Lower leg skin (tissue), 4 donors: ENCODE results near the gene AURKAIP1. TPM values are rescaled to one million over a fixed set of nuclear protein-coding genes. Genes with fewer than 3 reads are reported as not detected.

Experiments
- DNase-seq, 2 donors: peaks; one replicate each; pipeline ENCODE4 v3.0.0-alpha.2; 2019; ENCODE audit warnings: low spot score in 2 of 2
- H3K4me3 ChIP-seq: fragments of 200-600 bp; sonication (generic); 2 replicates; pipeline ENCODE4 v1.5.1; 2017; ENCODE audit warnings: mild to moderate bottlenecking, low read depth; ENCODE audit not compliant: poor library complexity, severe bottlenecking
- POLR2A ChIP-seq, 2 donors: fragments of 450-650 bp; IDR thresholded peaks; one replicate each; pipeline ENCODE4 v1.6.1; 2016 to 2017; ENCODE audit warnings: antibody characterized with exemption in 2 of 2, mild to moderate bottlenecking in 1 of 2, moderate library complexity in 1 of 2
- WGBS, 2 donors: methylation state at CpG; one replicate each; pipeline ENCODE4 v1.1.5; 2018; 5-methylcytosine and 5-hydroxymethylcytosine counted together
- intact Hi-C: fragments of 100-400 bp; cut with DNase I; formaldehyde crosslinking; loops from one replicate; pipeline ENCODE4 v1.15.0; 2023; ENCODE audit warnings: low total_unique reads
- total RNA-seq, 4 donors: library from RNA; depleted of rRNA; stranded (reverse); fragments of >200 nt; gene quantifications; one replicate each; pipeline ENCODE4 v1.1.0, GENCODE V29; 2016
- TF ChIP-seq, protein P1 (sequence below), 3 donors: fragments of 450-650 bp; IDR thresholded peaks; one replicate each; pipeline ENCODE4 v1.5.1; 2016; ENCODE audit warnings: antibody characterized with exemption in 3 of 3, mild to moderate bottlenecking in 3 of 3, moderate library complexity in 2 of 3

Gene AURKAIP1
- total RNA-seq, 4 donors from 2014 or later = 97.3 to 140 (median 114) TPM

- DNase-seq = no peak
- no peak within 1 kb of the TSS for H3K4me3 ChIP-seq
- TF ChIP-seq, protein P1, sequence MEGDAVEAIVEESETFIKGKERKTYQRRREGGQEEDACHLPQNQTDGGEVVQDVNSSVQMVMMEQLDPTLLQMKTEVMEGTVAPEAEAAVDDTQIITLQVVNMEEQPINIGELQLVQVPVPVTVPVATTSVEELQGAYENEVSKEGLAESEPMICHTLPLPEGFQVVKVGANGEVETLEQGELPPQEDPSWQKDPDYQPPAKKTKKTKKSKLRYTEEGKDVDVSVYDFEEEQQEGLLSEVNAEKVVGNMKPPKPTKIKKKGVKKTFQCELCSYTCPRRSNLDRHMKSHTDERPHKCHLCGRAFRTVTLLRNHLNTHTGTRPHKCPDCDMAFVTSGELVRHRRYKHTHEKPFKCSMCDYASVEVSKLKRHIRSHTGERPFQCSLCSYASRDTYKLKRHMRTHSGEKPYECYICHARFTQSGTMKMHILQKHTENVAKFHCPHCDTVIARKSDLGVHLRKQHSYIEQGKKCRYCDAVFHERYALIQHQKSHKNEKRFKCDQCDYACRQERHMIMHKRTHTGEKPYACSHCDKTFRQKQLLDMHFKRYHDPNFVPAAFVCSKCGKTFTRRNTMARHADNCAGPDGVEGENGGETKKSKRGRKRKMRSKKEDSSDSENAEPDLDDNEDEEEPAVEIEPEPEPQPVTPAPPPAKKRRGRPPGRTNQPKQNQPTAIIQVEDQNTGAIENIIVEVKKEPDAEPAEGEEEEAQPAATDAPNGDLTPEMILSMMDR (IDR thresholded peaks at IDR 0.05) = no peak
- no peak for TF ChIP-seq POLR2A (IDR thresholded peaks at IDR 0.05)
- 35 to 44% methylated on average over 32 to 34 of the region's 41 CpGs for WGBS, 2 donors
- intact Hi-C loops = no loop called here
Measured at GRCh38 chr1:1331068-1331965, 43.7 kb downstream of the AURKAIP1 start, which contains the start of gene TAS1R3. TAS1R3 (plus strand) TSS chr1:1331280; CDS start chr1:1331346, 66 bp downstream.

- intact Hi-C loops = no loop called here
- TF ChIP-seq, protein P1 (IDR thresholded peaks at IDR 0.05) = no peak
- no peak for TF ChIP-seq POLR2A (IDR thresholded peaks at IDR 0.05)
- 53 to 73% methylated on average over 11 of the region's 15 CpGs for WGBS, 2 donors
- H3K4me3 ChIP-seq = no peak overlapping the region
- DNase-seq = no peak
Measured at GRCh38 chr1:1330366-1331067, 44.5 kb downstream of the AURKAIP1 start.

DNA sequence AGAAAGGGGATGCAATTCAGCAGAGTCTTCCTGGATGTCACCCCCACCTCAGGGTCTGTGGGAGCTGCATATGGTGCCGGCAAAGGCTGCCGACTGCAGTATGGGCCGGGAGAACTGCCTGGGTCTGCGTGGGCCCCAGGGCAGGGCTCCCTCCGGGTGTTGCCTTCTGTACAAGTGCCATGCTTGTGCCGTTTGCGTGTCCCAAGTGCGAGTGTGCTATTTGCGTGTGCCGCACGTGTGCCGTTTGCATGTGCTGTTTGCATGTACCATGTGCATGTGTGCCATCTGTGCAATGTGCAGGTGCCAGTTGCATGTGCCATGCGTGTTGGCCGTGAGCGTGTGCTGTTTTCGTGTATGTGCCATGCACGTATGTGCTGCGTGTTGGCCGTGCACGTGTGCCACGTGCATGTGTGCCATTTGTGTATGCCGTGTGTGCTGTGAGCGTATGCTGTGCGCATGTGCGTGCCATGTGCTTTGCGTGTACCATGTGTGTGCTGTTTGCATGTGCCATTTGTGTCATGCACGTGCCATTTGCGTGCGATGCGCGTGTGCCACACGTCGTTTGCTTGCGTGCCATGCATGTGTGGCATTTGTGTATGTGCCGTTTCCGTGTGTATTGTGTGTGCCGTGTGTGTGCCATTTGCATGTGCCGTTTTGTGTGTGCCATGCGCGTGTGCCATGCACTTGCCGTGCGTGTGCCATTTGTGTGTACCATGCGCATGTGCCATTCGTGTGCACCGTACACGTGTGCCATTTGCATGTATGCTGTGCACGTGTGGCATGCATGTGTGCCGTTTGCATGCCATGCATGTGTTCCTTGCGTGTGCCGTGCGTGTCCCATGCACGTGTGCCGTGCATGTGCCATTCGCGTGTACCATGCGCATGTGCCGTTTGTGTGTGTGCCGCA, 45.5 kb downstream of the AURKAIP1 start:
- TF ChIP-seq, protein P1 (IDR thresholded peaks at IDR 0.05) = no peak
- 89 to 93% methylated on average over 44 to 57 of the region's 58 CpGs for WGBS, 2 donors
- H3K4me3 ChIP-seq = no peak overlapping the region
- DNase-seq = no peak
- intact Hi-C loops = no loop called here

DNA sequence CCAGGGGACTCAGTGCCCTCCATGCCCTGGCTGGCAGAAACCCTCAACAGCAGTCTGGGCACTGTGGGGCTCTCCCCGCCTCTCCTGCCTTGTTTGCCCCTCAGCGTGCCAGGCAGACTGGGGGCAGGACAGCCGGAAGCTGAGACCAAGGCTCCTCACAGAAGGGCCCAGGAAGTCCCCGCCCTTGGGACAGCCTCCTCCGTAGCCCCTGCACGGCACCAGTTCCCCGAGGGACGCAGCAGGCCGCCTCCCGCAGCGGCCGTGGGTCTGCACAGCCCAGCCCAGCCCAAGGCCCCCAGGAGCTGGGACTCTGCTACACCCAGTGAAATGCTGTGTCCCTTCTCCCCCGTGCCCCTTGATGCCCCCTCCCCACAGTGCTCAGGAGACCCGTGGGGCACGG, 46.8 kb downstream of the AURKAIP1 start:
- intact Hi-C loops = no loop called here
- TF ChIP-seq, protein P1 (IDR thresholded peaks at IDR 0.05) = no peak
- no peak for TF ChIP-seq POLR2A (IDR thresholded peaks at IDR 0.05)
- no peak overlapping the region for H3K4me3 ChIP-seq
- 86 to 91% methylated on average over 4 to 14 of the region's 15 CpGs for WGBS, 2 donors
- no peak for DNase-seq

DNA sequence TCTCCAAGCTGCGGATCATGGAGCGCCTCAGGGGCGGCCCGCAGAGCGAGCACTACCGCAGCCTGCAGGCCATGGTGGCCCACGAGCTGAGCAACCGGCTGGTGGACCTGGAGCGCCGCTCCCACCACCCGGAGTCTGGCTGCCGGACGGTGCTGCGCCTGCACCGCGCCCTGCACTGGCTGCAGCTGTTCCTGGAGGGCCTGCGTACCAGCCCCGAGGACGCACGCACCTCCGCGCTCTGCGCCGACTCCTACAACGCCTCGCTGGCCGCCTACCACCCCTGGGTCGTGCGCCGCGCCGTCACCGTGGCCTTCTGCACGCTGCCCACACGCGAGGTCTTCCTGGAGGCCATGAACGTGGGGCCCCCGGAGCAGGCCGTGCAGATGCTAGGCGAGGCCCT, 47.7 kb downstream of the AURKAIP1 start:
- TF ChIP-seq, protein P1 (IDR thresholded peaks at IDR 0.05) = no peak
- no peak for TF ChIP-seq POLR2A (IDR thresholded peaks at IDR 0.05)
- intact Hi-C loops = no loop called here
- no peak for DNase-seq
- no peak overlapping the region for H3K4me3 ChIP-seq
- 91% methylated on average over 33 to 35 of the region's 40 CpGs for WGBS, 2 donors
